COR-L47 (cell line): ENCODE data around the gene FGF5.

ENCODE experiments used
- DNase-seq: peaks from one replicate; lab custom pipeline; 2025; lab: John Stamatoyannopoulos, UW

Gene FGF5

GRCh38 chr4:80336582-80336981 lies 70.1 kb downstream of the FGF5 start:
- DNase-seq = peak; percentile 65

GRCh38 chr4:80340036-80340435 lies 73.6 kb downstream of the FGF5 start:
- no peak for DNase-seq
